Measurements from ENCODE around the gene STEAP4.

Gene STEAP4

GRCh38 chr7:88324699-88325098, 18.0 kb upstream of the STEAP4 start:
- TF ChIP-seq CTCF (IDR thresholded peaks at IDR 0.05), result no peak

GRCh38 chr7:88322151-88322550, 15.5 kb upstream of the STEAP4 start:
- TF ChIP-seq CTCF (IDR thresholded peaks at IDR 0.05), result no peak

GRCh38 chr7:88321694-88322093, 15.0 kb upstream of the STEAP4 start:
- no peak for TF ChIP-seq CTCF (IDR thresholded peaks at IDR 0.05)

GRCh38 chr7:88318196-88318595, 11.5 kb upstream of the STEAP4 start:
- TF ChIP-seq CTCF (IDR thresholded peaks at IDR 0.05), result no peak

- no peak for TF ChIP-seq CTCF (IDR thresholded peaks at IDR 0.05)
Measured at GRCh38 chr7:88317422-88317821, 10.7 kb upstream of the STEAP4 start.

- TF ChIP-seq CTCF (IDR thresholded peaks at IDR 0.05), result no peak
Measured at GRCh38 chr7:88316456-88316855, 9.8 kb upstream of the STEAP4 start.

GRCh38 chr7:88315522-88315921, 8.8 kb upstream of the STEAP4 start:
- TF ChIP-seq CTCF (IDR thresholded peaks at IDR 0.05), result no peak

GRCh38 chr7:88314061-88314491, 7.4 kb upstream of the STEAP4 start:
- no peak for TF ChIP-seq CTCF (IDR thresholded peaks at IDR 0.05)
